HG03565 (cell line): ENCODE results near the gene SORCS2.

Experiments used
- ATAC-seq: cut with Tn5 transposase; IDR thresholded peaks from one replicate; pipeline ENCODE4 v1.9.1; 2021; ENCODE audit warnings: mild to moderate bottlenecking, moderate library complexity; ENCODE audit not compliant: unreplicated experiment

The SORCS2 gene

GRCh38 chr4:7763788-7764187 is 571.5 kb downstream of the SORCS2 start:
- ATAC-seq: no peak

GRCh38 chr4:7764466-7764865 is 572.1 kb downstream of the SORCS2 start:
- no peak for ATAC-seq

DNA sequence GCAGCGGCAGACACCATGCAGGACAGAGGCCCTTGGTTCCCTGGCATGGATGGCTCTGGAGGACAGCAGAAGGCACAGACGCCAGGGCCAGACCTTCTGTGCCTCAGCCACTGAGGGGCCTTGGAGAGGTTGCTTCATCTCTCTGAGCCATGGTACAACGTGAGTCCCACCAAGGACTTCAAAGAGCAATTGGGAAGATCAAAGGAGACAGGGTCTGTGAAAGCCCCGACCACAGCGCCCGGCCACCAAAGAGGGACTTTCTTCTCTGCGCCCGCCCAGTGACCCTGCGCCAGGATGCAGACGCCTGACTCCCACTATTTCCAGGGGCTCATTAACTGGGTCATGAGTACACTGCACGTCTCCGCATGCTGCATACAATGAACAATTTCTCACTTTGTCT is 573.3 kb downstream of the SORCS2 start:
- ATAC-seq: no peak

DNA sequence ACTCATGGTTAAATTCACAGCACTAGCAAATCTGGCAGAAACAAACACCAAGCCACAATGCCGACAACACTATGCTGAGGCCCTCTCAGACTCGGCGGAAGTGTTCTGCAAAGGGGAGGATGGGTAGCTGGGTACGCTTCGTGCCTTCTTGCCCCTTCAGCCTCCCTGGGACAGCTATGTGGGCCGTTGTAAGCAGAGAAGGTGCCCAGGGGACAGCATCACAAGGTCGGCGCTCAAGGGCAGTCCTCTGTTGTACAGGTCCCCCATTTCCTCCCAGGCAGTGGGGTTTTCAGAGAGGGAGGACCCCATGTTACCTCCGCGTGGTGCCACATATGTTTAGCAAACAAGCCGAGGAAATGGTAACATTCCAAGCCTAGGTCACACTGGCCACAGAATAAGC is 573.7 kb downstream of the SORCS2 start:
- ATAC-seq: no peak

DNA sequence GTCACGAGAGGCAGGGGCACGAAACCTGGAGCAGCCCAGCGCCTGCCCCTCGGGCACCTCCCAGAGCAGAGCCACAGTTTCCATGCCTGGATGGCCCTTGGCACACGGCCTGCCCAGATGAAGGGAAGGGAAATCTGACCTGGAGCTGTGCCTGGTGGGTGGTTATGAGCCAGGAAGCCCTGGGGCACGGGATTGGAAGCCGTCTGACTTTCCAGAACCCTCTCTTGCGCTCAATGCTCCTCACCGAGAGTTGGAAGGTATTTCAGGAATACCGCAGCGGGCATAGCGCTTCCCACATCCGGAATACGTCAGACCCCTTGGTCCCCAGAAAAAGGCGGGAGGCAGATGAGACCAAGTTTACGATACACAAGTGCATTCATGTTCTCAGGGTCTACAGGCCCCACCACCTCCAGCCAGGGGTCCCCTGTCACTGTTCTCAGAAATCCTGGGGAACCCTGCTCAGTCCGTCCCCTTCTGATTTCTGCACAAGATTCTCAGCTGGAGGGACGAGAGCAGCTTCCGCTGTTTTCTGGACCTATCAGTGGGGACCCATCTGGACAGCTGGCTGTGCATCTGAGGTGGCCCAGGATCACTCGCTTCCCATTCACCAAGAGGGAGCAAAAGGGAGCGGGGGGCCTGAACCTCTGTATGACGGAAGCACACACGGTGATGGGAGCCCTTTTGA is 574.5 kb downstream of the SORCS2 start:
- ATAC-seq: no peak

- ATAC-seq: no peak
Measured at GRCh38 chr4:7767526-7767925, 575.2 kb downstream of the SORCS2 start.

- ATAC-seq: no peak
Measured at GRCh38 chr4:7767966-7768365, 575.6 kb downstream of the SORCS2 start.

DNA sequence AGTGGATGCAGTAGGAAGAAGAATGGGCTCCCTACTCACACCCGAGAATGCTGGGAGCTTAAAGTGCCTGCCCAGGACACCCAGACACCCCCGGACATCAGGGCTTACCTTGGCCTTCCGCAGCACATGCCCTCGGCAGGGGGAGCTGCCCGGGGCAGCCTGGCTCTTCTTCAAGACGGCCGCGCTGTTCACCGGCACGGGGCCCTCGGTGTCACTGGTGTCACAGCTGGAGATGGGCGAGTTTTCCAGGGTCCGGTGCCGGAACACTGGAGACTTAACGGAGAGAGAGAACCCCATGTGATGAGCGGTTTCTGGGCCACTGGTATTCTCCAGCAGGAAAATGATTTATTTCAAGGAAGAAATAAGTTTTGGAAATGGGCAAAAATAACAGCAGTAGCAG is 576.4 kb downstream of the SORCS2 start:
- no peak for ATAC-seq

GRCh38 chr4:7769396-7770223 is 577.3 kb downstream of the SORCS2 start:
- ATAC-seq: no peak

GRCh38 chr4:7770224-7771050 is 578.1 kb downstream of the SORCS2 start:
- no peak for ATAC-seq

DNA sequence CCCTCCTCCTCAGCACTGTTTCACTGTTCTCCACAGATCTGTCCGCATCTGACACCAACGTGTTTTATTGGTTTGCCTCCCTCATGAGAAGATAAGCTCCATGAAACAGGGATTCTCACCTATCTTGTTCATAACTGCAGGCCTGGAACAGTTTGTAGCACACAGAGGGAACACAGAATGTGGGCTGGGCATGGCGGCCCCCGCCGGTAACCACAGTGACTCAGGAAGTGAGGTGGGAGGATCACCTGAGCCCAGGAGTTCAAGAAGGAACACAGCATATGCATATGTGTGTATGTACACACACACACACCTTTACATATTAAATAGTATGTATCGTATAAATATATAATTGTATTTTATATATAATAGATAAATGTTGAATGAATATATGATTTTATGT is 578.7 kb downstream of the SORCS2 start:
- ATAC-seq: no peak

GRCh38 chr4:7771541-7772507 is 579.5 kb downstream of the SORCS2 start:
- ATAC-seq: peak; percentile 92

DNA sequence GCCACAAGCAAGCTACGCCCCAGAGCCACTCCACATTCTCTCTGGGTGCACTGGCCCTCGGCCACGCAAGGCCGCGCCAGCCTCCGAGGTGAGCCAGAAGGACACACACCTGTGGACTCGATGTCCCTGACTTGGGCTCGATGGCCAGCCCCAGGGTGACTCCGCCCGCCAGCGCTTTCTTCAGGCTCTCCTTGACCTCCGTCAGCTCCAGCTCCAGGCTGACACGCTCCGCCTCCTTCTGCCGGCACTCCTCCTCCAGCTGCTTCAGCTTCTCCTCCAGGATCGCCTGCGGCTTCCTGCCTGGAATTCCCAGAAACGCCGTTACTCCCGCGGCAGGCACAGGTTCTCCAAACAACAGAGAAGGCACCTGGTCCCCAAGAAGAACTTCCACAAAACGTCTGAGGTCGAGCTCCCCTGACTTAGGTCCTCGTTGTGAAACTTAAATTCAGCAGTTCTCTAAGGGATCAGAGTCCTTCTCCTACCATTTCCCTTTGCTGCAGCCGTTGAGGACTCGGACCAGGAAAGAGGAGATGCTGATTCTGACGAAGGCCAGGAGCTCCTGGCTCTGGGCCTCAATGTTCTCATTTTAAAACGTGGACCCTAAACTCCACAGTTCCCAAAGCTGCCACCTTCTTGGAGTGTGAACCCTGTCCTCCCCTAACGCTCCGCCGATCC is 580.5 kb downstream of the SORCS2 start:
- ATAC-seq: no peak

DNA sequence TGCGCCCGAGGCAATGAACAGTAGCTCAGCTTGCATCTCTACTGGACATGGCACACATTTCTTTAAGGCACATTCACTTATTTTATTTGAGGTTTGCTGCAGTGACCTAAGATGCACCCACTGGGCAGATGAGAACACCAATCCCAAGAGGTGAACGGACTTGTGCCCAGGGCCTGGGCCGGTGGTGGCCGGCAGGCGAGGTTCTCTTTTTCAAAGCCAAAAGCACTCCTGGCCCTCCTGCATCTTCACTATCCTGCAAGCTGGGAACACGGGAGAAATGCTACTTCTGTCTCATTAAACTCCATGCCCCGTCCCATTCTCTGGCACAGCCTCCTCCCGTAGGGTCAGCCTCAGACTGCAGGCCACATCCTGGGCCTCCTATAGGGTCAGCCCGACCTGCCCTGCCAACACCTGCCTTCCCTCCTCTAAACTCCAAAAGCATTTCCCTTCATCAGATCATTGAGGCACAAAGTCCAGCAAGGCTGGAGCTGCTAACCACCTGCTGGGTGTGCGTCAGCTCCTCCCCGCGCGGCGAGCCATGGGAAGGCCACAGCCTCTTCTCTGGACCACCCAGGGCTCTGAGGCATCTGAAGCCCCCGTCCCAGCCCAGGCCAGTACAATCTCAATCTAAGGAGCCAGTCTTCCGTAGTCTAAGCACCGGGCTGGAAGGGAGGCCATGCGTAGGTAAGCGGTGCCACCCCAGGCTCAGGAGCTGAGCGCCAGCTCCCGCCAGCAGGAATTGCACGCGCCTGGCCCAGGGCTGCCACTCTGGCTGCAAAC is 581.3 kb downstream of the SORCS2 start:
- ATAC-seq: no peak

DNA sequence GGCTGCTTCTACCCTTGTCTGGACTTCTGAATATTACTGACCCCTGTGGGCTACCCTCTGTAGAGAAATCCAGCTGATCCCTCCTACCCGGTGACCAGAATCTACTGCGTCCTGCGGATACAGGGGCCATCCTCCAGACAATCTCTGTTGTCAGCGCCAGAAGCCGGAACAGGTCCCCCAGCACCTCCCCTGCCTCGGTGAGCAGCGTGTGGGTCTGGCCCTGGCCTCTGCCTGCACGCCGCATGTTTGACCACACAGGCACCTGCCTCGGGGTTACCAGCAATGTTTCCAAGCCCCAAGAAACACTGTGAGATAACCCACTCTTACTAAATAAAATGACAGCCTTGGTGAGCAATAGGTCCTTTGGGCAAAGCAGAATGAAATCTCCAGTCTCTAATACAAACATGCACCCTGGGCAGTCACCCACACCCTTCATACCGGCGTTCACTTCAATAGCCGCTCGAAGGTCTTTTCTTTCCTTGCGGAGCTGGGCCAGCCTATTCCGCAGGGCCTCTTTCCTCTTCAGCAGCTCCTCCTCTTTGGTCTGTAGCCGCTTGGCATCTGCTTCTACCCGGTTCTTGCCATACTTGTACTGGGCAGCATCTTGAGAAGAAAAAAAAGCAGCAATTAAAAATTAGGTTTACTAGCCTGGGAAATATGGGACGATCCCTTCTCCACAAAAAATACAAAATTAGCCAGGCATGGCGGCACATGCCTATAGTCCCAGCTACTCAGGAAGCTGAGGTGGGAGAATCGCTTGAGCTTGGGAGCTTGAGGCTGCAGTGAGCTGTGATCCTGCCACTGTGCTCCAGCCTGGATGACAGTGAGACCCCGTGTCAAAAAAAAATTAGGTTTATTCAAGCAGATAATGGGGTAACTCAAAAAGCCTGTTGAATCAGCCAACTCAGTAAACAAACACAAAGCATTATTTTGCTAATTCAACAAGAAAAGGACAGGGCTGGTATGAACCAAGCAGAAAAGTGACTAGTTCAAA is 582.3 kb downstream of the SORCS2 start:
- ATAC-seq: no peak

- no peak for ATAC-seq
Measured at GRCh38 chr4:7775396-7775795, 583.1 kb downstream of the SORCS2 start.

GRCh38 chr4:7777017-7777710 is 584.8 kb downstream of the SORCS2 start:
- no peak for ATAC-seq
